T-helper 17 cell (primary cell): ENCODE measurements around the gene HDAC4. TPM values are rescaled to one million over a fixed set of nuclear protein-coding genes. Genes with fewer than 3 reads are reported as not detected.
"Not testable (repeated sequence)": the region's sequence is repeated elsewhere in the genome, so short reads cannot be mapped to it uniquely, and the experiment has no call there.

Experiments used
- ATAC-seq: fragments of 150-1000 bp; cut with Tn5 transposase; 2 replicates; pipeline ENCODE4 v1.10.0; 2021; ENCODE audit warnings: mild to moderate bottlenecking, moderate library complexity
- DNase-seq, 3 donors: peaks; one replicate each; pipeline versions ENCODE4 v3.0.0 to v3.0.0-alpha.2; 2020 to 2021
- H3K9me3 ChIP-seq: one replicate; pipeline ENCODE4 v1.7.0; 2013; ENCODE audit warnings: low read length, mild to moderate bottlenecking; ENCODE audit not compliant: control insufficient read depth, poor library complexity, severe bottlenecking
- H3K27ac Mint-ChIP-seq: one replicate; pipeline ENCODE4 v1.8.0; 2022; ENCODE audit warnings: mild to moderate bottlenecking, moderate library complexity, mixed read lengths
- H3K27me3 Mint-ChIP-seq: one replicate; pipeline ENCODE4 v1.8.0; 2022; ENCODE audit warnings: mixed read lengths
- H3K36me3 Mint-ChIP-seq: one replicate; pipeline ENCODE4 v1.8.0; 2022; ENCODE audit warnings: low read depth, mixed read lengths
- H3K4me1 Mint-ChIP-seq: one replicate; pipeline ENCODE4 v1.8.0; 2022; ENCODE audit warnings: mild to moderate bottlenecking, mixed read lengths
- H3K4me3 Mint-ChIP-seq: one replicate; pipeline ENCODE4 v1.8.0; 2022; ENCODE audit warnings: mild to moderate bottlenecking, moderate library complexity, mixed read lengths
- total RNA-seq, 4 donors: library from RNA in 2 of 4; stranded (reverse) in 2 of 4; gene quantifications; one replicate each; pipeline ENCODE4 v1.2.3 and lab custom pipeline; 2022 to 2026

The HDAC4 gene
- 10 to 100 TPM; 78.9 to 79.0 TPM for total RNA-seq
- 65.2 to 86.4 reads per million in 2 donors for total RNA-seq (lab: John Stamatoyannopoulos, UW)

DNA sequence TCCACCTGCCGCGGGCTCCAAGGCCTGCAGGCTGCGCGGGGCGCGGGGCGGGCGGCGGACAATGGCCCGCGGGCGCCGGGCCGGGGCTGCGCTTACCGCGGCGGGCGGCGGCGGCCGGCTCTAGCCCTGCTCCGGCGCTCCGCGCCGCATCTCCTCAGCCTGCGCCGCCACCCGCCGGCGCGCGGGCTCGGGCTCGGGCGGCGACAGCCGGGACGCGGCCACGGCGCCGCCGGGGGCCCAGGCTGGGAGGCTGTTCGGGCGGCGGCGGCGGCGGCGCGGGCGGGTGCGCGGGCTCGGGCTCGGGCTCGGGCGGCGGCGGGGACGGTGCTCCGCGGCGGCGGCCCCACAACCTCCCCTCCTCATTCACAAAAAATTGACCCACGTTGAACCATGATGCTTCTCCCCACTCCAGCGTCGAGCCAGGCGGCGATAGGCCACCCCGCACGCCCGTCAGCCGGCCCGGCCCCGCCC is at the start of gene HDAC4:
Gene HDAC4, minus strand, starts transcription at position 425 of the 471 bp plus-strand sequence. CDS start 48,321 bp downstream, outside the sequence.
- Mint-ChIP-seq H3K4me3 (peak within 1 kb of the TSS; percentile 94), H3K36me3 (no peaks in the 10 kb centered on the region), H3K27ac (peak within 1 kb of the TSS; percentile 95), H3K27me3 (no peaks in the 10 kb centered on the region), H3K4me1 (peaks cover 20% of the 10 kb centered on the region)
- no peak for DNase-seq
- H3K9me3 ChIP-seq = no peaks in the 10 kb centered on the region
- peak; percentile 79 for ATAC-seq

DNA sequence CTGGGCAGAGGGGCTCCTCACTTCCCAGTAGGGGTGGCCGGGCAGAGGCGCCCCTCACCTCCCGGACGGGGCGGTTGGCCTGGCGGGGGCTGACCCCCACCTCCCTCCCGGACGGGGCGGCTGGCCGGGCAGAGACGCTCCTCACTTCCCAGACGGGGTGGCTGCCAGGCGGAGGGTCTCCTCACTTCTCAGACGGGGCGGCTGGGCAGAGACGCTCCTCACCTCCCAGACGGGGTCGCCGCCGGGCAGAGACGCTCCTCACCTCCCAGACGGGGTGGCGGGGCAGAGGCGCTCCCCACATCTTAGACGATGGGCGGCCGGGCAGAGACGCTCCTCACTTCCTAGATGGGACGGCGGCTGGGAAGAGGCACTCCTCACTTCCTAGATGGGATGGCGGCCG is 48.6 kb upstream of the HDAC4 start:
- ATAC-seq, H3K27me3 Mint-ChIP-seq, H3K9me3 ChIP-seq, DNase-seq, H3K27ac Mint-ChIP-seq, H3K4me1 Mint-ChIP-seq, H3K36me3 Mint-ChIP-seq, H3K4me3 Mint-ChIP-seq: not testable (repeated sequence)

DNA sequence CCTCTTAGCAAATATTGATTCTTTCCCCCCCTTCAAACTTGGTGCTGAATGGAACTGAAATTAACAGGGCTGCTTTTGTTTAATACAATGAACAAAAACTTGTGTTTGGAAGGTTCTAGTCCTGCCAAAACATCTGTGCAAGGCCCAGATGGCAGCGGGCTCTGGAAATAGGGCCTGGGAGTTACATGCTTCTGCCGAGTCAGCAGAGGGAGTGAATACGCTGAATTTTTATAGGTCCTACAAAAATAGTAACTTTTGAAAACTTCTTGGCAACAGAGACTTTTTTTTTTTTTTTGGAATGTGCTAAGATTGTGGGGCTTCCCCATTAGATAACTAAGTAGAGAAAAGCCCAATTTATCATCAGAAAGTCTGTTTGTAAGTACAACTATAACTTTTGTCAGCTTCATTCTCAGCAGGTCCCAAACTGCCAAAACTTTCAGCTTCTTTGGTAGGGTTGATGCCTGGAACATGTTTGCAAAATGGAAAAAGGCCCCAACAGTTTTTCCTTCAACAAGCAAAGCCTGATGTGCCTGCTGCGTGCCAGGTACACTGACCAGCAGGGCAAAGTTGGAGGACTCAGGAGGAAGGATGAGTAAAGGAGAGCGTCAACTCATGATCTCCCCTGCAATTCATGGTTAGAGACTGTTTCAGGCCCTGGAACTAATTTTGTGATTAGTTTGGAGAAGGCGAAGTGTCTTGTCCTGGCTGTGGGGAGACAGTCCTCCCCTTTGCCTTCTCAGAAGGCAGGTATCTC is 45.1 kb upstream of the HDAC4 start:
- ATAC-seq (no peak), DNase-seq (no peak)
- Mint-ChIP-seq H3K27ac (no peak overlapping the region), H3K4me3 (no peak overlapping the region), H3K36me3 (peaks cover 5% of the 10 kb centered on the region), H3K27me3 (peaks cover 14% of the 10 kb centered on the region), H3K4me1 (peaks cover 8% of the 10 kb centered on the region)
- H3K9me3 ChIP-seq = no peaks in the 10 kb centered on the region

DNA sequence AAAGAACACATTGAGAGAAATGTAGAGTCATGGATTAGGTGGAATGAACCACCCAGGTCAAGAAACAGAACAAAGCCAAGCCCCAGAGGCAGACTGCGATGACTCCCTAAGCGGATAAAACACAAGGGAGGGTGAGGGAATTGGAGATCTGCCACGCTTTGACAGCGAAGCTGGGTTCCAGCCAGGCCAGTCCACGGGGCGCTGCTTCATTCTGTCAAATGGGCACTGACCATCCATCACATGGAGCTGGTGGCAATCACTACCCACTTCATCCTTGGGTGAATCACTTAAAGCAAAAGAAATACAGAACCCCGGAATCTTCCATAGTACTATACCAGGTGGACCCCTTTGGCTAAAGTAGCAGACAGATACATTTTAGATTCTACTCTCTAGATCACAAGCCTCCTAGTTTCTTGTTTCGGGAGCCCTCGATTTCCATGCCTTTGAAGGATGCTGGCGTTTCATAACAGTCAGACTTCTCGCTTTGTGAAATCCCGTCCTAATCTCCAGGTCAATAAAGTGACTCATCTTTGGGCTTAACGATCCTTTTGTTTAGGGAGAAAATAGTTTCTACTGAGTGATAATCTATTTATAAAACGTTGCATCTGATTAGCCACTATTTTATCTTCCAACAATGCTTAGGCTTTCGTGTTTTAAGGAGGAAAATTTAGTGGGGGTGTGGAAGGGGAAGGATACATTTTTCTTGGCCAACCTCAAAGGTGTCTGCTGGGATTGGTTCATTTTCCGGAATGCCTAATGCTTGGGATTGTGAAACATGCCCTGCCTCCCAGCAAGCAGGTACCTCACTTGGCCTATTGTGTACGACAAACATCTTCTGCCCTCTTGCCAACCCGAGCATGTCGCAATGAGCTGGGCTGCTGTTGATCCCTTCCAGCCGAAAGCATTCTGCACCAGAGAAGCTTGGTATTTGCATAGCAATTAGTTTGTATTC is 44.1 kb upstream of the HDAC4 start:
- peaks cover 5% of the 10 kb centered on the region for H3K36me3 Mint-ChIP-seq
- ATAC-seq = no peak
- peaks cover 10% of the 10 kb centered on the region for H3K4me1 Mint-ChIP-seq
- no peak overlapping the region for H3K4me3 Mint-ChIP-seq
- no peak for DNase-seq
- H3K27me3 Mint-ChIP-seq = peaks cover 22% of the 10 kb centered on the region
- H3K9me3 ChIP-seq = no peaks in the 10 kb centered on the region
- no peak overlapping the region for H3K27ac Mint-ChIP-seq

DNA sequence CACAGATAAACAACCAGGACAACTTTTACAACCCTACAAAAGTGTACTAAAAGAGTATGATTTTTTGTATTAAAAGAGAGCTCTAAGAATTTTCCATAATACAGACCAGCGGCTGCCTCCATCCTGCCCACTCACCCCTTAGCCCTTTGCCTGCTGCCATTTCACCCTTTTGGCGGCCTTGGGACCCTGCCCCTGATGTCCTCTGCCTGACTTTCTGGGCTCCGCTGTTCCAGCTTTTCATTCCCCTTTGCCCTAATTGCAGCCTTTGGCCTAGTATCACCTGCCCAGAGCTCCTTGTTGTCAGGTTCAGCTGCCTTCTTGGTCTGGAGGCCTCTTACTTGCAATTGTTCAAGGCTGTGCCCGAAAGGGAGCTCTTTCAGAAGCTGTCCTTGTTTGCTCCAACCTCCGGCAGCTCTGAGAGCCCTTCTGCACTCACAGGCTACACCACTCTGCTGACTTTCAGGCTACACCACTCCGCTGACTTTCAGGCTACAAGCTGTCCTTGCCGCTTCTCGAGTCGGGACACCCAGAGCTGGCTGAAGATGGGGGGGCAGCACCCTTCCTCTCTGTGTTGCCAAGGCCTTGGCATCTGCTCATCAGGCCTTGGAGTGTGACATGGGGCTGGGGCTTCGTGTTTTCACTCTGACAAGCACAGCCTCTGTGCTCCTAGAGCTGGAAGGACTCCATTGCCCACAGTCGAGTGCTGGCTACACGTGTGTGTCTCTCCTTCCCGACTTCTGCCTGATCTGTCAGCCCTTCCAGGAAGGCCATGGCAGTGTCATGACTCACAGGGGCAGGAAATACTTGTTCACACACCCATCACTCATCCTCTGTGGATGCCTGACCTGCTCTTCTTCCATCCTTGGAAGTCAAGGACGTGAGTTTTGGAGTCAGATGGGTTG is 43.1 kb upstream of the HDAC4 start:
- peaks cover 5% of the 10 kb centered on the region for H3K36me3 Mint-ChIP-seq
- no peaks in the 10 kb centered on the region for H3K9me3 ChIP-seq
- H3K27me3 Mint-ChIP-seq = peaks cover 30% of the 10 kb centered on the region
- H3K4me1 Mint-ChIP-seq = peaks cover 12% of the 10 kb centered on the region
- H3K27ac Mint-ChIP-seq = no peak overlapping the region
- ATAC-seq (no peak), DNase-seq (no peak)
- peak overlapping the region; percentile 58 for H3K4me3 Mint-ChIP-seq

DNA sequence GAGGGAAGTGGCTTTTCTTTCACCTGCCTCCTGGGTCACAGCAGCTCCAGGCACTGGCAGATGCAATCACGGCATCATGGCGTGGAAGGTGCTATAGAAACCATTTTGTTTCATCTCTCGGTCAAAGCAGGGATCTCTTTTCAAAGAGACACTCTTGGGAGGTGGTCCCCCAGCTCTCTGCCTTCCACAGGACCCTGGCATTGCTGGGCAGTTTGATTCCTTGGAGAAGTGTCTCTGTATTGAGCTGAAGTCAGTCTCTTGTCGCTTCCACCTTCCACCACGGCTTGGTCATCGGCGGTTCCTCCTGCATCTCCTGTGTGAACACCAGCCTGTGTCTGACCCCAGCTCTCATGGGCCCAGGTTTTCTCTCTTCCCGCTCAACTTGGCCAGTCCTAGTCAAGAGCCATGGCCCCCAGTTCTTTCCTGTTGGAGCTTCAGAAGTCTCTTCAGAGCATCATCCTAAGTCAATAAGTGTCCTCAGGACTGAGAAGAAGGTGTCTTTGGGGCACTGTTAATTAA is 42.3 kb upstream of the HDAC4 start:
- DNase-seq (no peak), ATAC-seq (no peak)
- Mint-ChIP-seq H3K4me3 (no peak overlapping the region), H3K4me1 (peaks cover 12% of the 10 kb centered on the region), H3K27me3 (peaks cover 34% of the 10 kb centered on the region), H3K36me3 (peaks cover 5% of the 10 kb centered on the region), H3K27ac (no peak overlapping the region)
- H3K9me3 ChIP-seq = no peaks in the 10 kb centered on the region

DNA sequence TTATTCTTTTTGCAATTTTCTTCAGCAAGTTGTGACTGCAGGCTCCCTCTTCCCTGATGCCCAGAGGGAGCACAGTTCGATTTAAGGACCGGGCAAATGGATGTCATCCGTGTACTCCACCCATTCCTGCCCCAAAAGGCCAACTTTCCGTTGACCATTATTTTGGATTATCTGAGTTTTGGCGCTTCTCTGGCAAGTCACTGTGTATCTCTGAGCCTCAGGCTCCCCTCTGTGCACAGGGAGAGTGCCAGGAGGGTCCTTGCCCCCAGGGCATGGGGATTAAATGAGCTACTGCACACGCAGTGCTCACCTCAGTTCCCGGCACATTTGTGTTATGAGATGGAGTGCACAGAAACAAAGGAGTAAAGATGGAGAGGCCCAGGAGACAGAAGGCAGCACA is 41.4 kb upstream of the HDAC4 start:
- Mint-ChIP-seq H3K4me1 (peaks cover 12% of the 10 kb centered on the region), H3K27me3 (peaks cover 34% of the 10 kb centered on the region), H3K4me3 (no peak overlapping the region), H3K27ac (no peak overlapping the region), H3K36me3 (peaks cover 5% of the 10 kb centered on the region)
- no peak for DNase-seq
- H3K9me3 ChIP-seq = no peaks in the 10 kb centered on the region
- no peak for ATAC-seq

DNA sequence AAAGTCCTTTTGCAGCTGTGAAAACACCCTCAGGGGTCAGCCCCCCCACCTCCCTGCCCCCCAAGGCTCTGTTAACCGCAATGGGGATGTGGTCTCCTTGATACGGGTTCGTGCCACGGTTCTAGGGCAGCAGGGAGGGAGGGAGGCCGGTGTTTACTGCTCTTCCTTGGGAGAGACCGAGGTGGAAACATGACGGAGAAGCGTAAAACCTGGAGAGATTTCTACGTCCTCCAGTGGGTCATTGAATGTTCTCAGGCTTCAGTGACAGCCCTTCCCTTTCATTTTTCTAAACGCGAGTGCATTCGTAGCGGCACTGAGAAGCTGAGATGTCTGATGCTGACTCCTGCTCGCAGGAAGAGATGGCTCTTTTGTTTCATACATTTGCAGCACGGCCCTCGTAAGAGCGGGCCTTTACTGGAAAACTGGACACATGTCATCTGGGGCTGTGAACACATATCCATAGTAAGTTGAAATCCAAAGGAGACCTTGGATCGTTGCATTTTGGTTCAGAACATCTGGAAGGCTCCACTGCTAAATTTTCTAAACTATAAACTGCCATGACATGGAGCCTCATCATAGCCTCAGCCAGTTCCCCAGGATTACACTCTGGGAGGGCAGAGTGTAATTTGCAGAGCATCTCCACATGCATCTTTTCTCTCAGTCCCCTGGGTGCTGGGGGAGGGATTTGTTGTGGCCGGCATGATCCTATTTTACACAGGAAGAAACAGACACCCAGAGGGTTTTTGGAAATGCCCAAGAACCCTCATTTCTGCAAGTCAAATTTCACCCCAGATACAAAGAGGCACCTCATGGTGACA is 40.6 kb upstream of the HDAC4 start:
- no peaks in the 10 kb centered on the region for H3K9me3 ChIP-seq
- peak overlapping the region; percentile 71 for H3K4me3 Mint-ChIP-seq
- DNase-seq (no peak), ATAC-seq (peak; percentile 54)
- peaks cover 34% of the 10 kb centered on the region for H3K27me3 Mint-ChIP-seq
- H3K27ac Mint-ChIP-seq = peak overlapping the region; percentile 27
- peaks cover 5% of the 10 kb centered on the region for H3K36me3 Mint-ChIP-seq
- H3K4me1 Mint-ChIP-seq = peaks cover 12% of the 10 kb centered on the region

DNA sequence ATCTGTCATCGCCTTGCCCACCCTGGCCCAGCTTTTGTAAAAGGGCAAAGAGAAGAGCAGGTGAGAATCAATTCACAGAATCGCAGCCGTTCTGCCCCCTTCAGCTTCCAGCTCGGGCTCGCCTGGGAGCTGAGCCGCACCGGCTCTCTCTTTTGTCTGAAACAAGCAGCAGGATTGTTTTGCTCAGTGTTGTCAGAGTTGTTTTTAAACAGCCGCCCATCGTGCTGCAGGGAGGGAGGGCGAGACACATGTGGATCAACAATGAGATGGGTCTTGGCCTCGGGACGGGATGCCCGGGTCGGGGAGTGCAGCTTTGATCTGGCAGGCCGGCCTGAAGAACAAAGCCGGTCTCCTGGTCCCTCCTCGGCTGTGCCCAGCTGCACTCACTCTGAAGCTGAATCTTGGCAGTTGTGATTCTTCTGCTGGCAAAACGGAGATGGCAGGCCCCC is 39.7 kb upstream of the HDAC4 start:
- H3K27ac Mint-ChIP-seq = no peak overlapping the region
- no peak for DNase-seq

DNA sequence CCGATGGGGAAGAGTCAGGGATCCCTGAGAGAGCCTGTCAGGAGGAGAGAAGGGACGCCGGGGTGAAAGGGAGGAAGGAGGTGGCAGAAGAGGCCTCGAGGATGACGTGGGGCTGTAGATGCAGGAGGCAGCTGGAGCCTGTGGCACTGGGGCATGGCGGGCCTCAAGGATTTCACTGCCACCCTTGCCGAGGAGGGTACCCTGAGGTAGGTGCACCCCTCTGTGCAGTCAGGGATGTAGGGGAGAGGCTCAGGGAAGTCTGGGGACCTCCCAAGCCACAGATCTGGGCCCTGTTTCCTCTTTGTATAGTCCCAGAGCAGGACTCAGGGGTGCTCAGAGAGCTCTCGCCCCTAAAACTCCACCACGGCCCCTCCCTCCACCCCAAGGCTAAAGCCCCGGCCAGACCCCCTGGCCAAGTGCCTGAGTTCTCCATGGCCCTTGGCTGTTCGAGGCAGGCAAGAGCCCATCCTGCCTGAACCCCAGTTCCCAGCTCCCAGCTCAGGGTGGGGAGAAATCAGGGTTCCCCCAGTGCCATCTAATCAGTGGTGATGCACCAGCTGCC is 39.0 kb upstream of the HDAC4 start:
- no peaks in the 10 kb centered on the region for H3K9me3 ChIP-seq
- H3K36me3 Mint-ChIP-seq = peaks cover 5% of the 10 kb centered on the region
- ATAC-seq = no peak
- H3K27me3 Mint-ChIP-seq = peaks cover 34% of the 10 kb centered on the region
- no peak overlapping the region for H3K27ac Mint-ChIP-seq
- peaks cover 12% of the 10 kb centered on the region for H3K4me1 Mint-ChIP-seq
- no peak overlapping the region for H3K4me3 Mint-ChIP-seq
- no peak for DNase-seq

More for the DNA sequence above, 39.7 kb upstream of the HDAC4 start:
- Mint-ChIP-seq H3K4me1 (peaks cover 12% of the 10 kb centered on the region), H3K27me3 (peaks cover 34% of the 10 kb centered on the region), H3K36me3 (peaks cover 5% of the 10 kb centered on the region), H3K4me3 (no peak overlapping the region)
- ATAC-seq = no peak
- H3K9me3 ChIP-seq = no peaks in the 10 kb centered on the region

DNA sequence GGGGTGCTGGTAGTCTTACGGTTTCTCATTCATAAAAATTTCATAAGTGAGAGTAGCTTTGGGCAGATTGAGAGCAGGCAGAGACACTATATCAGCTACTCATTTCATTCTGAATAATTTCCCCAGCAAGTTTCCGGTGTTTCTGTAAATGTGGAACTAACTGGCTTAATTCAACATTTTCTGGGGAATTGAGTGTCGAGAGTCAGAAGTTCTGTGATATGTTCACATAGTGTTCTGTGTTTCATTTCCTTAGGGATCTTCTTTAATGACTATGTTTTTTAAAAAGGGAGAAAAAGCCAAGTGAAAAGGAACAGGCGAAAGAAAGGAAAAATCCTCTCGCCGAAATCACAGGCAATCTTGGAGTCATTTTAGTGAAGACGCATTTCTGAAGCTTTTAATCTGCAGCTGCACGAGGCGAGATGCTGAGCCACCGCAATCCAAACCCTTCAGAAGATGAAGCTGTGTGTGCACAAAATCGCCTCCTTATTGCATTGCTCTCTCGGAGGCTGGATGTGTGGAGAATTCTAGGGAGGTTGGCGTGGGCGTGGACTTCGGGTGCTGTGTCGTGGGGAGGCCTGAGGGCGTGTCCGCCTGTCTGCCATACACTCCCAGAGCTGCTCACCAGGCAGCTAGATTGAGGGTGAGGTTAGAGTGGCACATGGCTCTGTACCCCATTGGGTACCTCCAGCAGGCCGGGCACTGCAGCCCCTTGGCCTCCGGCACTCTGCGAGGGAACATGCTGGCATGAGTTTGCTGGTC is 38.4 kb upstream of the HDAC4 start:
- no peak overlapping the region for H3K4me3 Mint-ChIP-seq
- peaks cover 12% of the 10 kb centered on the region for H3K4me1 Mint-ChIP-seq
- peaks cover 5% of the 10 kb centered on the region for H3K36me3 Mint-ChIP-seq
- no peaks in the 10 kb centered on the region for H3K9me3 ChIP-seq
- H3K27ac Mint-ChIP-seq = no peak overlapping the region
- ATAC-seq (no peak), DNase-seq (no peak)
- H3K27me3 Mint-ChIP-seq = peaks cover 34% of the 10 kb centered on the region
